ENCODE results near the gene MMP15. TPM values are rescaled to one million over a fixed set of nuclear protein-coding genes. Genes with fewer than 3 reads are reported as not detected.
A peak's percentile ranks its signal among the peaks of the same experiment; 100 is the strongest.

Gene MMP15
- total RNA-seq, 1 donor from 2014 or later: 5.2 TPM

DNA sequence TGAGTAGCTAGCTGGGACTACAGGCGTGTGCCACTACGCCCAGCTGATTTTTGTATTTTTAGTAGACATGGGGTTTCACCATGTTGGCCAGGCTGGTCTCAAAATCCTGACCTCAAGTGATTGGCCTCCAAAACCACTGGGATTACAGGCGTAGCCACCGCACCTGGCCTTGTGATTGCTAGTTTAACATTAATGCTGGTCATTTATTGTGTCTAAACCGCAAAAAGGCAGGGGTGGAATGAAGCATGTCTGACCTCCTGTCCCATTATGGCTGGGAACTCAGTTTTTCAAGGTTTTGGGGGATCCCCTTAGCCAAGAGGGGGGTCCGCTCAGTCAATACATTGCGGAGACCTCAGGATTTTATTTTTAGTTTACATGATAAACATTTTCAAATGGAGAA, 43.9 kb upstream of the MMP15 start:
- Mint-ChIP-seq H3K9me3 (ENCODE audit: unreplicated experiment) (no peaks in the 10 kb centered on the region), H3K4me3 (ENCODE audit: unreplicated experiment) (no peak overlapping the region), H3K4me1 (ENCODE audit: unreplicated experiment) (peaks cover 4% of the 10 kb centered on the region), H3K27me3 (ENCODE audit: unreplicated experiment) (peaks cover 24% of the 10 kb centered on the region), H3K36me3 (ENCODE audit: unreplicated experiment) (no peaks in the 10 kb centered on the region), H3K27ac (ENCODE audit: unreplicated experiment) (no peak overlapping the region)
- DNase-seq (ENCODE audit: extremely low spot score, unreplicated experiment): no peak
- TF ChIP-seq, protein P1, sequence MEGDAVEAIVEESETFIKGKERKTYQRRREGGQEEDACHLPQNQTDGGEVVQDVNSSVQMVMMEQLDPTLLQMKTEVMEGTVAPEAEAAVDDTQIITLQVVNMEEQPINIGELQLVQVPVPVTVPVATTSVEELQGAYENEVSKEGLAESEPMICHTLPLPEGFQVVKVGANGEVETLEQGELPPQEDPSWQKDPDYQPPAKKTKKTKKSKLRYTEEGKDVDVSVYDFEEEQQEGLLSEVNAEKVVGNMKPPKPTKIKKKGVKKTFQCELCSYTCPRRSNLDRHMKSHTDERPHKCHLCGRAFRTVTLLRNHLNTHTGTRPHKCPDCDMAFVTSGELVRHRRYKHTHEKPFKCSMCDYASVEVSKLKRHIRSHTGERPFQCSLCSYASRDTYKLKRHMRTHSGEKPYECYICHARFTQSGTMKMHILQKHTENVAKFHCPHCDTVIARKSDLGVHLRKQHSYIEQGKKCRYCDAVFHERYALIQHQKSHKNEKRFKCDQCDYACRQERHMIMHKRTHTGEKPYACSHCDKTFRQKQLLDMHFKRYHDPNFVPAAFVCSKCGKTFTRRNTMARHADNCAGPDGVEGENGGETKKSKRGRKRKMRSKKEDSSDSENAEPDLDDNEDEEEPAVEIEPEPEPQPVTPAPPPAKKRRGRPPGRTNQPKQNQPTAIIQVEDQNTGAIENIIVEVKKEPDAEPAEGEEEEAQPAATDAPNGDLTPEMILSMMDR (IDR thresholded peaks at IDR 0.05): no peak

DNA sequence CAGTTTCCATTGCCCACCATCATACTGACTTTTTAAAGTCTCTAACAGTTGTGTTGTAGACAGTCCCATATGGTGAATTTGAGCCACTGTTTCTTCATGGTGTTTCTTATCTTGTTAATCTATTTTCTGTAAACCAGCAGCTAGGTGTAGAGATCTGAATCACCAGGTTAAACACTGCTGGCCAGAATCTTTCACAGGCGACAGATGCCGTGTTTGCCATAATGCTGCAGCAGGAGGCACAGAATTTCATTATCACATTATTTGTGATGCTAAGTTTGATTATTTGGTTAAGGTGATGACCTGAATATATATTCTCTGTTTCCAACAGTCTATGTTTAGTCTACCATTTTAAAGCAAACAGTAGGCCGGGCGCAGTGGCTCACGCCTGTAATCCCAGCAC, 43.2 kb upstream of the MMP15 start:
- peaks cover 27% of the 10 kb centered on the region for H3K27me3 Mint-ChIP-seq (ENCODE audit: unreplicated experiment)
- no peaks in the 10 kb centered on the region for H3K36me3 Mint-ChIP-seq (ENCODE audit: unreplicated experiment)
- H3K27ac Mint-ChIP-seq (ENCODE audit: unreplicated experiment): no peak overlapping the region
- H3K4me1 Mint-ChIP-seq (ENCODE audit: unreplicated experiment): peaks cover 4% of the 10 kb centered on the region
- no peak for DNase-seq (ENCODE audit: extremely low spot score, unreplicated experiment)
- no peak overlapping the region for H3K4me3 Mint-ChIP-seq (ENCODE audit: unreplicated experiment)
- TF ChIP-seq, protein P1 (IDR thresholded peaks at IDR 0.05): no peak
- H3K9me3 Mint-ChIP-seq (ENCODE audit: unreplicated experiment): no peaks in the 10 kb centered on the region

DNA sequence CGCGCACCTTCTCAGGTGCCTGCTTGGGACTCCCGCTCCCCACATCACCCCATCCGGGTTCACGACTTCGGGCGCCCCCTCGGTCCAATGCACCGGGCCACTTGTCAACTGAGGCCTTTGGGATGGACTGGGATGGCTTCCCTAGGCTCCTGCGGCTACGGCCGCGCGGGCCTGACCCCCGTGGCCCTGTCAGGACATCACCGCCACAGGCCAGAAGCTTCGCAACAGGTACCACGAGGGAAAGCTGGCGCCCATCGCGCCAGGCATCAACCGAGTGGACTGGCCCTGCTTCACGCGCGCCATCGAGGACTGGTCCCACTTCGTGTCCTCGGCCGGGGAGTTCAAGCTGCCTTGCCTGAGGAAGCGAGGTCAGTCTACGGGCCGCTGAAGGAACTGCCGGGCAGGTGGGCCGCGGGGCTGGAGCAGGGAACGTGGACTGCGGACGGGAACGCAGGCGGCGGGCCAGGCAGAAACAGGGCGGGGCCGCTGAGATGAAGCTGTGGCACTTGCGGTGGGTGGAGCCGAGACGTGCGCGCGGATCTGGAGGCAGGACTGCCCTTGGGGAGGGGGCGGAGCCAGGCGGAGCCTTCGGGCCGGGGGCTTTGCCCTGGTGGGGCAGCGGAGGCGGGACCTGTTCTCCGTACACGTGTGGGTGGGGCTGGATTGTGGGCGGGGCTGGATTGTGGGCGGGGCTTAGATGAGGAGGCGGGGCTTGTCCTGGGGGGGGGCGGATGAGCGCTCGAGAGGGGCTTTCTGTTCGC, 40.9 kb upstream of the MMP15 start:
- TF ChIP-seq, protein P1 (IDR thresholded peaks at IDR 0.05): no peak
- Mint-ChIP-seq H3K27ac (ENCODE audit: unreplicated experiment) (no peak overlapping the region), H3K27me3 (ENCODE audit: unreplicated experiment) (peaks cover 27% of the 10 kb centered on the region), H3K4me1 (ENCODE audit: unreplicated experiment) (peaks cover 4% of the 10 kb centered on the region), H3K9me3 (ENCODE audit: unreplicated experiment) (no peaks in the 10 kb centered on the region), H3K4me3 (ENCODE audit: unreplicated experiment) (peak overlapping the region; percentile 80), H3K36me3 (ENCODE audit: unreplicated experiment) (no peaks in the 10 kb centered on the region)
- DNase-seq (ENCODE audit: extremely low spot score, unreplicated experiment): peak; percentile 91

DNA sequence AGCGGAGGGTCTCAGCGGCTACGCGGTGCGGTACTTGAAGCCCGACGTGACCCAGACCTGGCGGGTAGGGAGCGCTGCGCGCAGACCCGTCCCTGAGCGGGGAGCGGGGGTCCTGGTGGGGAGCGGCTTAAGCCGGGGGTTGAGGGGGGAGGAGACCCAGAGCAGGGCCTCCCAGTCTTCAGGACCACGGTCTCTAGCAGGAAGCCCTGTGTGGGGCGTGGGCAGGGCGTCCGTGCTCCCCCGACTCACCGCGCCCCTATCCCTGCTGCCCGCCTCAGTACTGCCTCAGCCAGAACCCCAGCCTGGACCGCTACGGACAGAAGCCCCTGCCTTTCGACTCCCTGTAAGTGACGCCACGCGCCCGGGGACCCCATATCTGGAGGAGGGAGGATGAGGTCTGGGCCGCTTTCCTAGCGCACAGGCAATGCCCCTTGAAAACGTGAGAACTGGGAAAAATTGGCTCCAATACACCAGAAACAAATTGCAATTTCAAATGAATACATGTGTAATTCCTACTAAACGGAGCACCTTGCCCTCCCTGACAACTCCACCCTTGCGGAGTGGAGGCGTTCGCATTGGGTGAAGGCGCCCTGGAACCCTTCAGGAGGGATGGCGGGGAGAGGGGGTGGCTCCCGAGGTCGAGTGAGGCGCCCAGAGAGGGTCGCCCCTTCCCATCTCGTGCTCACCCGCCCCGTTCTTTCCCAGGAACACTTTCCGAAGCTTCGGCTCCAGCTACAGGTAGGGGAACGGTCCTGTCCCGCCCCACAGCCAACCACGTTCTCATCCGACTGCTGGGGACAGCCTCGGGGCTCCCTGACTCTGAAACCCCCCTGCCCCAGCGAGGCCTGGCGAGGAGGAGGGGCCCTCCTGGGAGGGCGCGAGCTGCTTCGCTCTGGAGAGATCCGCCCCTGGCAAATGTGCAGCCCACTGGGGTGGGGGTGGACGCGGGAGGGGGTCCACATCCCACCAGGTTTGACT, 40.1 kb upstream of the MMP15 start:
- H3K36me3 Mint-ChIP-seq (ENCODE audit: unreplicated experiment): no peaks in the 10 kb centered on the region
- TF ChIP-seq, protein P1 (IDR thresholded peaks at IDR 0.05): no peak
- H3K27ac Mint-ChIP-seq (ENCODE audit: unreplicated experiment): no peak overlapping the region
- DNase-seq (ENCODE audit: extremely low spot score, unreplicated experiment): no peak
- H3K4me3 Mint-ChIP-seq (ENCODE audit: unreplicated experiment): peak overlapping the region; percentile 80
- peaks cover 27% of the 10 kb centered on the region for H3K27me3 Mint-ChIP-seq (ENCODE audit: unreplicated experiment)
- H3K4me1 Mint-ChIP-seq (ENCODE audit: unreplicated experiment): peaks cover 4% of the 10 kb centered on the region
- H3K9me3 Mint-ChIP-seq (ENCODE audit: unreplicated experiment): no peaks in the 10 kb centered on the region

DNA sequence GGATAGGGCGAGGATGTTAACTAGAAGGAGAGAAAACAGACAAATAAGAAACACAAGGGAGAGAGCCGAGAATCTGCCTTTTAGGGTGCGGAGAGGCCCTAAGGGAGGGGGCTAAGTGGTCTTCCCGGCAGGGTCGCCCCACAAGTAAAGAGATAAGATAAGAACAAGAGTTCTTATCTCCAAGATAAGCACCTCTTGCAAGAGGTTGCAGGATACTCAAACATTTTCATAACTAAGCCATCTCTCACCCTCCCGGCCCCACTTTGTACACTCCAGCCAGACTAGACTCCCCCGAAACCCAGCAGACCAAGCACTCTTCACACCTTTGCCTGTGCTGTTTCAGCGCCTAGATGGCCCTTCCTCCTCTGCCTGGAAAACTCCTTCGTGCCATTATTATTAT, 39.4 kb upstream of the MMP15 start:
- Mint-ChIP-seq H3K4me1 (ENCODE audit: unreplicated experiment) (peaks cover 4% of the 10 kb centered on the region), H3K9me3 (ENCODE audit: unreplicated experiment) (no peaks in the 10 kb centered on the region), H3K27ac (ENCODE audit: unreplicated experiment) (no peak overlapping the region), H3K4me3 (ENCODE audit: unreplicated experiment) (no peak overlapping the region), H3K27me3 (ENCODE audit: unreplicated experiment) (peaks cover 27% of the 10 kb centered on the region), H3K36me3 (ENCODE audit: unreplicated experiment) (no peaks in the 10 kb centered on the region)
- no peak for DNase-seq (ENCODE audit: extremely low spot score, unreplicated experiment)
- TF ChIP-seq, protein P1 (IDR thresholded peaks at IDR 0.05): no peak

Measured in osteocyte (in vitro differentiated cells).